Activated naive CD4-positive, alpha-beta T cell treated with anti-CD3 and anti-CD28 coated beads, Interleukin-2, amount 10 ng/mL, durations not matched to agents 7 days and 5 days (primary cell): ENCODE results near the gene EEFSEC.
A peak's percentile ranks its signal among the peaks of the same experiment; 100 is the strongest.

Source experiments
- CTCF ChIA-PET: fragments of 350-600 bp; sonication (Branson Sonifier 250); formaldehyde crosslinking; loops from one replicate; lab custom pipeline; 2021; ENCODE audit warnings: antibody characterized with exemption; lab: Charles Lee
- DNase-seq: peaks from one replicate; pipeline ENCODE4 v3.0.0-alpha.2; 2020
- H3K27ac Mint-ChIP-seq: one replicate; pipeline ENCODE4 v1.8.0; 2021; ENCODE audit warnings: mild to moderate bottlenecking, moderate library complexity, mixed read lengths
- H3K27me3 Mint-ChIP-seq: one replicate; pipeline ENCODE4 v1.8.0; 2021; ENCODE audit warnings: mild to moderate bottlenecking, mixed read lengths
- H3K36me3 Mint-ChIP-seq: one replicate; pipeline ENCODE4 v1.8.0; 2021; ENCODE audit warnings: mixed read lengths
- H3K4me1 Mint-ChIP-seq: one replicate; pipeline ENCODE4 v1.8.0; 2021; ENCODE audit warnings: mixed read lengths
- H3K4me3 Mint-ChIP-seq: one replicate; pipeline ENCODE4 v1.8.0; 2021; ENCODE audit warnings: mild to moderate bottlenecking, moderate library complexity, mixed read lengths
- H3K9me3 Mint-ChIP-seq: one replicate; pipeline ENCODE4 v1.8.0; 2021; ENCODE audit warnings: mixed read lengths

Gene EEFSEC

DNA sequence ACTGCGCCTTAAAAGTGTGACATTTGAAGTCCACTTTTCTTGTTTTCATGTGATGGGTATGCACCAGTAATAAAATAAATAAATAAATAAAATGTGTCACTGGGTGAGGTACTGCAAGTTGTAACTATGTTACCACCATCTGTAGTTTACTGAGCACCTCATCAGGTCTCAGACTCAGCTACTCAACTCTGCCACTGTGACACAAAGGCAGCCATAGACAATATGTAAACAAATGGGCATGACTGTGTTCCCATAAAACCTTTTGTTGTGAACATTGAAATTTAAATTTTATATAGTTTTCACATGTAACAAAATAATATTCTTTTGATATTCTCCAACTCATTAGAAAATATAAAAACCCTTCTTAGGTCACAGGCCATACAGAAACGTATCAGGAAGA is 193.3 kb downstream of the EEFSEC start:
- CTCF ChIA-PET, result no interaction called here

DNA sequence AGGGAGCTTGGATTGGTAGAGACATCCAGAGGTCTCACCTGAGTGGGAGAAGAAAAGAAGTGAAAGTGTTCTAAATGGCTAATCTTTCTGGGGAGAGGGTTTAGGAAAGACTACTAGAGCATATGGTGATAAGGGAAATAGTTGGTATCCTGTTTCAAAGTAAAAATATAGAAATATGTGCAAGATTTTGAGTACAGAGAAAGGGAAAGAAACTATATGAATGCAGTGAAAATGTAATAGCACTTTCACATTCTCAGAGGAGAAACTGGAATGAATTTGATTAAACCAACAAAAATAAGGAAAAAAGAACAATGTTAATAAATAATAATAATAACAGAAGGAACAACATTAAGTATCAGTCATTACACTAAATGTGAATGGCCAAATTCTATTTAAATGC is 194.0 kb downstream of the EEFSEC start:
- no peak overlapping the region for H3K27ac Mint-ChIP-seq
- CTCF ChIA-PET, result no interaction called here
- H3K36me3 Mint-ChIP-seq, result no peaks in the 10 kb centered on the region
- H3K4me3 Mint-ChIP-seq, result no peak overlapping the region
- no peaks in the 10 kb centered on the region for H3K27me3 Mint-ChIP-seq
- no peaks in the 10 kb centered on the region for H3K9me3 Mint-ChIP-seq
- no peak for DNase-seq
- no peaks in the 10 kb centered on the region for H3K4me1 Mint-ChIP-seq

More for the DNA sequence above, 193.3 kb downstream of the EEFSEC start:
- Mint-ChIP-seq H3K9me3 (no peaks in the 10 kb centered on the region), H3K36me3 (no peaks in the 10 kb centered on the region), H3K27me3 (no peaks in the 10 kb centered on the region), H3K4me3 (no peak overlapping the region), H3K27ac (no peak overlapping the region), H3K4me1 (no peaks in the 10 kb centered on the region)
- no peak for DNase-seq

- H3K4me1 Mint-ChIP-seq, result no peaks in the 10 kb centered on the region
- H3K36me3 Mint-ChIP-seq, result no peaks in the 10 kb centered on the region
- no peak for DNase-seq
- no peak overlapping the region for H3K27ac Mint-ChIP-seq
- no peaks in the 10 kb centered on the region for H3K27me3 Mint-ChIP-seq
- H3K9me3 Mint-ChIP-seq, result no peaks in the 10 kb centered on the region
- CTCF ChIA-PET, result no interaction called here
- no peak overlapping the region for H3K4me3 Mint-ChIP-seq
Observed at GRCh38 chr3:128348075-128348474, 194.8 kb downstream of the EEFSEC start.

- no peaks in the 10 kb centered on the region for H3K36me3 Mint-ChIP-seq
- no peak for DNase-seq
- H3K27ac Mint-ChIP-seq, result no peak overlapping the region
- H3K9me3 Mint-ChIP-seq, result no peaks in the 10 kb centered on the region
- CTCF ChIA-PET, result no interaction called here
- H3K27me3 Mint-ChIP-seq, result no peaks in the 10 kb centered on the region
- no peak overlapping the region for H3K4me3 Mint-ChIP-seq
- H3K4me1 Mint-ChIP-seq, result no peaks in the 10 kb centered on the region
Observed at GRCh38 chr3:128348805-128349531, 195.7 kb downstream of the EEFSEC start.

- Mint-ChIP-seq H3K4me1 (no peaks in the 10 kb centered on the region), H3K27me3 (no peaks in the 10 kb centered on the region), H3K9me3 (no peaks in the 10 kb centered on the region), H3K27ac (no peak overlapping the region), H3K36me3 (no peaks in the 10 kb centered on the region), H3K4me3 (no peak overlapping the region)
- CTCF ChIA-PET, result interaction anchor here (1.1 kb wide), 1 partner anchor 255 kb away, joined by 3 read pairs; no protein-coding TSS in a partner anchor
- no peak for DNase-seq
Observed at GRCh38 chr3:128349963-128350599, 196.8 kb downstream of the EEFSEC start.

GRCh38 chr3:128351546-128351945 is 198.3 kb downstream of the EEFSEC start:
- CTCF ChIA-PET, result no interaction called here
- Mint-ChIP-seq H3K9me3 (no peaks in the 10 kb centered on the region), H3K27ac (no peak overlapping the region), H3K36me3 (no peaks in the 10 kb centered on the region), H3K4me1 (no peaks in the 10 kb centered on the region), H3K27me3 (no peaks in the 10 kb centered on the region), H3K4me3 (no peak overlapping the region)
- no peak for DNase-seq

DNA sequence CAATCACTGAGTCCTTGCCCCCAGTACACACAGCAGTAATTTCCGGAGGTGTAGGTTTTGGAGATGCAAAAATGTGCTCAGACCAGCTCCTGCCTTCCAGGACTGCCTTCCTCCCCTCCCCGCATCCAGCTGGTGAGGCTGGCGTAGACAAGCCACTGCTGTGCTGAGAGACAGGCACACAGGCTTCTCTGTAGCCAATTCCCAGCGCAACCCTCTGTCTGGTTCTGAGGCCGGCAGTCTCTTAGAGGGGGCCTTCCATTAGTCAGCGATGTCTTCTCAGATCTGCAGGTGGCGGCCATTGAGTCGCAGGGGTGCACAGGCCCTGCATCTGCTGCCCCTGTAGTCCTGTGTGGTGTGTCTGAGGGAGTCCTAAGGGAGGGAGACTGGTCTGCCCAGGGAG is 199.0 kb downstream of the EEFSEC start:
- CTCF ChIA-PET, result no interaction called here
- Mint-ChIP-seq H3K4me1 (no peaks in the 10 kb centered on the region), H3K27me3 (no peaks in the 10 kb centered on the region), H3K27ac (no peak overlapping the region), H3K36me3 (no peaks in the 10 kb centered on the region), H3K4me3 (no peak overlapping the region), H3K9me3 (no peaks in the 10 kb centered on the region)
- no peak for DNase-seq

DNA sequence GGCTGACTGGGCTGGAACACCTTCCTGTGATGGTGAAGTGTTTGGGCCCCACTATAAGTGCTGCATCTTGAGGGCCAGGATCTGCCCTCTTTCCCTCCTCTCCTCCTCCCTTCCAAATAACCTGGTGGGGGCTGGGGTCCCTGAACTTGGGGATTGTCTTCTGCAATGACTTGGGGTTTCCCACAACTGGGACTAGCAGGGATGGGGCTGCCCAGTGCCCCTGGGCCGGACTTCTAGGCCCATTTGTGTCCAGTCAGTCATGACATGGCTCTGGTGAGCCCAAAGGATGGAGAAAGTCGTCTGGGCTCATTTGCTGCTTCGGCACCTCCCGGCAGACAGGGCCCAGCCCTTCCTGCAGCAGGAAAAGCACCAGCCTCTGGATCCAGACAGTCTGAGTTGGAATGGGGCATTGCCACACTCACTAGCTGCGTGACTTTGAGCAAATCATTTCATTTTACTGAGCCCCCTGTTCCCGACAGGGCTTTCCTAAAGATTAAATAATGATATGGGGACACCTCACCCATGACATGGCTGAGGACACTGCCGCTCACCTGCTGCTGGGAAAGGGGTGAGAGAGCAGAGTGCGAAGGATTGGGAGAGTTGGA is 200.2 kb downstream of the EEFSEC start:
- no peak for DNase-seq
- H3K36me3 Mint-ChIP-seq, result no peaks in the 10 kb centered on the region

GRCh38 chr3:128353991-128354687 is 200.9 kb downstream of the EEFSEC start:
- Mint-ChIP-seq H3K9me3 (no peaks in the 10 kb centered on the region), H3K36me3 (no peaks in the 10 kb centered on the region), H3K27ac (no peak overlapping the region), H3K4me1 (no peaks in the 10 kb centered on the region), H3K27me3 (no peaks in the 10 kb centered on the region), H3K4me3 (no peak overlapping the region)
- no peak for DNase-seq
- CTCF ChIA-PET, result no interaction called here

More for the DNA sequence above, 200.2 kb downstream of the EEFSEC start:
- CTCF ChIA-PET, result no interaction called here
- no peak overlapping the region for H3K4me3 Mint-ChIP-seq
- H3K9me3 Mint-ChIP-seq, result no peaks in the 10 kb centered on the region
- H3K4me1 Mint-ChIP-seq, result no peaks in the 10 kb centered on the region
- H3K27ac Mint-ChIP-seq, result no peak overlapping the region
- H3K27me3 Mint-ChIP-seq, result no peaks in the 10 kb centered on the region

DNA sequence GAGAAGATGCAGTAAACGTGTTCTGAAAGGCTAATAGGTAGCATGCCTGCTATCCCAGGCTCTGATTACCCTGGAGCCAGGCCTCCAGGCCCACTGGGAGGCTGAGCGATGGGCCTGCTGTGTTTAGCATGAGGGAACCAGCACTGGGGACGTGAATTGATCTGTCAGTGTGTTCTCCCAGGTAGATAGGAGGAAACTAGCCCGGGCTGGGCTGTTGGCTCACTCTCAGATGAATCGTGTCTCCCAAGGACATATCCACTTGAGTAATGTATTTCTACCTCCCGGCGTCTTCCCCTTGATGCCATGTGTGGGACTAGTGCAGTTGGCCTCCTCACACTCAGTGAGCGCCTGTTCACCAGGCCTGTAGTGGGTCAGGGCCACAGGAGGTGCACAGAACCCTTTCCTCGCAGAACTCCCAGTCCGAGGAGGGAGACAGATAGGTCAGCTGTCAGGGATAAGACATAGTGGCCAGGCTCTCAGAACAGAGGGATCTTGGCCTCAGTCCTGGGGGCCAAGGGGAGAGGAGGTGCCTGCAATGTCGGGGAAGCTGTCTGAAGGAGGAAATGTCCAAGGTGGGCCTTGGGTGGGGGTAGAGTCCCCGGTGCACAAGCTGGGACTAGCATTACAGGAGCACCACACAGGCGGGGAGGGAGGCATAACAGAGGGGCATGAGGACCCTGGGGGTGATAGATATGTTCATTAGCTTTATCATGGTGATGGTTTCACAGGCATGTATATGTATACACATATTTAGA is 201.7 kb downstream of the EEFSEC start:
- Mint-ChIP-seq H3K36me3 (no peaks in the 10 kb centered on the region), H3K4me3 (no peak overlapping the region), H3K27ac (peak overlapping the region; percentile 49), H3K9me3 (no peaks in the 10 kb centered on the region), H3K4me1 (no peaks in the 10 kb centered on the region), H3K27me3 (no peaks in the 10 kb centered on the region)
- CTCF ChIA-PET, result no interaction called here
- DNase-seq, result no peak

DNA sequence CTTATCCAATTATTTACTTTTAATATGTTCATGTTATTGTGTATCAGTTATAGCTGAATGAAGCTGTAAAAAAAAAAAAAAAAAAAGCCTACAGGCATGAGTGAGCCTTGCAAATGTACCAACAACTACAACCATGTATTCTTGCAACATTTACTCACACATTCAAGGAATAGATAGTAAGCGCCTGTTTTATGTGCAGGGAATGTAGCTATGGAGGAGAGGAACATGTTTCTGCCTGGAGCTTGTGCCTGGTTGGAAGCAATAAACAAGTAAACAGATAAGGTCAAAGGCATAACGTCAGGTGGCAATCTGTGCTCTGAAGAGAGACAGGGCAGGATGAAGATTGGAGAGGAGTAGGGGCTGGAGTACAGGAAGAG is 202.2 kb downstream of the EEFSEC start:
- Mint-ChIP-seq H3K27me3 (no peaks in the 10 kb centered on the region), H3K9me3 (no peaks in the 10 kb centered on the region), H3K4me3 (no peak overlapping the region), H3K27ac (no peak overlapping the region), H3K4me1 (no peaks in the 10 kb centered on the region), H3K36me3 (no peaks in the 10 kb centered on the region)
- CTCF ChIA-PET, result no interaction called here
- no peak for DNase-seq

GRCh38 chr3:128356822-128357221 is 203.5 kb downstream of the EEFSEC start:
- H3K36me3 Mint-ChIP-seq, result no peaks in the 10 kb centered on the region
- H3K27me3 Mint-ChIP-seq, result no peaks in the 10 kb centered on the region
- CTCF ChIA-PET, result no interaction called here
- H3K4me1 Mint-ChIP-seq, result no peaks in the 10 kb centered on the region
- no peaks in the 10 kb centered on the region for H3K9me3 Mint-ChIP-seq
- H3K4me3 Mint-ChIP-seq, result no peak overlapping the region
- no peak overlapping the region for H3K27ac Mint-ChIP-seq
- no peak for DNase-seq

GRCh38 chr3:128357538-128357937 is 204.3 kb downstream of the EEFSEC start:
- no peak overlapping the region for H3K4me3 Mint-ChIP-seq
- DNase-seq, result no peak
- no peaks in the 10 kb centered on the region for H3K4me1 Mint-ChIP-seq
- no peaks in the 10 kb centered on the region for H3K27me3 Mint-ChIP-seq
- CTCF ChIA-PET, result no interaction called here
- H3K9me3 Mint-ChIP-seq, result no peaks in the 10 kb centered on the region
- no peaks in the 10 kb centered on the region for H3K36me3 Mint-ChIP-seq
- no peak overlapping the region for H3K27ac Mint-ChIP-seq
